BE2C (cell line): ENCODE data around the gene JADE1.

Experiments used
- DNase-seq: peaks from one replicate; pipeline ENCODE4 v3.0.0-alpha.2; 2020
- H3K27me3 ChIP-seq: fragments of 250-450 bp; sonication (Bioruptor Pico); 2 replicates; pipeline ENCODE4 v1.5.1; 2020; ENCODE audit warnings: mild to moderate bottlenecking
- H3K36me3 ChIP-seq: fragments of 250-450 bp; sonication (Bioruptor Pico); 2 replicates; pipeline ENCODE4 v1.5.1; 2020; ENCODE audit warnings: mild to moderate bottlenecking
- H3K4me1 ChIP-seq: fragments of 250-450 bp; sonication (Bioruptor Pico); 2 replicates; pipeline ENCODE4 v1.5.1; 2020
- H3K4me3 ChIP-seq: 2 replicates; pipeline ENCODE4 v1.5.1; 2011; ENCODE audit warnings: low read depth, low read length
- H3K9me3 ChIP-seq: fragments of 250-450 bp; sonication (Bioruptor Pico); 2 replicates; pipeline ENCODE4 v1.5.1; 2020
- TF ChIP-seq, protein P1 (sequence below): IDR thresholded peaks from 2 replicates; pipeline ENCODE4 v1.5.1; 2012; ENCODE audit warnings: mild to moderate bottlenecking, low read depth, low read length

JADE1 gene

DNA sequence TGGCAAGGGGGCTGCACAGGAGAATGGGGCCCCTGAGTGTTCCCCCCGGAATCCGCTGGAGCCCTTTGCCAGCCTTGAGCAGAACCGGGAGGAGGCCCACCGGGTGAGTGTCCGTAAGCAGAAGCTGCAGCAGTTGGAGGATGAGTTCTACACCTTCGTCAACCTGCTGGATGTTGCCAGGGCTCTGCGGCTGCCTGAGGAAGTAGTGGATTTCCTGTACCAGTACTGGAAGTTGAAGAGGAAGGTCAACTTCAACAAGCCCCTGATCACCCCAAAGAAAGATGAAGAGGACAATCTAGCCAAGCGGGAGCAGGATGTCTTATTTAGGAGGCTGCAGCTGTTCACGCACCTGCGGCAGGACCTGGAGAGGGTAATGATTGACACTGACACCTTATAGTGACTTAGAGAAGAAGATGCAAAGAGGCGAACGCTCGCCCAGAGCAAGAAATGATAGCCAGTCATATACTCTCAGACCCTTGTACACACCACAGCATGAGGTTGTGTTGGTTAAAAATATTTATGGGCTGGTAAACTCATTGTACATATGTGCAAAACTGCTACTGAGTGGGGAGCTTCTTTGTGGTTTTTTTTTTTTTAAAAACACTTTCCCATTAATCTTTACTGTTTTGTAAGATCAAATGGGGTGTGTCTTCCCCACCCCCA lies 52.5 kb downstream of the JADE1 start:
- no peak overlapping the region for H3K4me3 ChIP-seq
- DNase-seq = no peak
- H3K4me1 ChIP-seq = peaks cover 4% of the 10 kb centered on the region; the same call in 1 of the 2 replicates
- H3K36me3 ChIP-seq = peaks cover 74% of the 10 kb centered on the region
- TF ChIP-seq, protein P1, sequence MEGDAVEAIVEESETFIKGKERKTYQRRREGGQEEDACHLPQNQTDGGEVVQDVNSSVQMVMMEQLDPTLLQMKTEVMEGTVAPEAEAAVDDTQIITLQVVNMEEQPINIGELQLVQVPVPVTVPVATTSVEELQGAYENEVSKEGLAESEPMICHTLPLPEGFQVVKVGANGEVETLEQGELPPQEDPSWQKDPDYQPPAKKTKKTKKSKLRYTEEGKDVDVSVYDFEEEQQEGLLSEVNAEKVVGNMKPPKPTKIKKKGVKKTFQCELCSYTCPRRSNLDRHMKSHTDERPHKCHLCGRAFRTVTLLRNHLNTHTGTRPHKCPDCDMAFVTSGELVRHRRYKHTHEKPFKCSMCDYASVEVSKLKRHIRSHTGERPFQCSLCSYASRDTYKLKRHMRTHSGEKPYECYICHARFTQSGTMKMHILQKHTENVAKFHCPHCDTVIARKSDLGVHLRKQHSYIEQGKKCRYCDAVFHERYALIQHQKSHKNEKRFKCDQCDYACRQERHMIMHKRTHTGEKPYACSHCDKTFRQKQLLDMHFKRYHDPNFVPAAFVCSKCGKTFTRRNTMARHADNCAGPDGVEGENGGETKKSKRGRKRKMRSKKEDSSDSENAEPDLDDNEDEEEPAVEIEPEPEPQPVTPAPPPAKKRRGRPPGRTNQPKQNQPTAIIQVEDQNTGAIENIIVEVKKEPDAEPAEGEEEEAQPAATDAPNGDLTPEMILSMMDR = no peak
- H3K27me3 ChIP-seq = no peaks in the 10 kb centered on the region
- no peaks in the 10 kb centered on the region for H3K9me3 ChIP-seq

DNA sequence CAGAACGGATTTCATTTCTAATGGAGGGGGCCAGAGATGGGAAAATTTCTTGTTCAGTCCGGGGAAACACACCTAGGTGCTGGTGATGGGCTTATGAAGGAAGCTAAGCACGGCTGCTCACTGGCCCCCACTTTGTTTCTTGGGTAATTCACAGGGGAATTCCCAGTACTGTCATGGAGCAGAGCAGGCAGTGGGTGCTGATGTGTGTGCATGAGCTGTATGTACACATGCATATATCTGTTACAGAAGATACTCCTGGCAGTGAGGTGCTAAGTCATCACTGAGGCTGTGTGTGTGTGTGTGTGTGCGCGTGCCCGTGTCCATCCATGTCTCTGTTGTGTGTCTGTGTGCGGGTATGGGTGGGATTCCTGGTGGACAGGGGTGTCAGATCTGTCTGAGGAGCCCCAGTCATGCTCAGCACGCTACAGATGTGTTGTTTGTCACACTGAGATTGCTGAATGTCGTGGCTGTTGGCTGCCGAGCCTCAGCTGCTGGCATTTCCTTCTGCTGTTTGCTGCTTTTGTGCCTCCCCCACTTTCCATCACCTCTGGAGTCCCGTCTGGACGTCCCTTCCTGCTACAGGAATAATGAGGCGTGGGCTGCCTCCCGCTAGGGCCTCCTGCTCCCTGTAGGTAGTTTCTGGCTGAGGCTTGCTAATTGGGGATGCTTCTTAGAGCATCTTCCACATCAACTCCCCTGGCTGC lies 53.3 kb downstream of the JADE1 start:
- H3K27me3 ChIP-seq = no peaks in the 10 kb centered on the region
- H3K9me3 ChIP-seq = no peaks in the 10 kb centered on the region
- H3K4me3 ChIP-seq = no peak overlapping the region
- peaks cover 66% of the 10 kb centered on the region for H3K36me3 ChIP-seq
- TF ChIP-seq, protein P1 = no peak
- no peak for DNase-seq
- H3K4me1 ChIP-seq = peaks cover 4% of the 10 kb centered on the region; the same call in 1 of the 2 replicates

DNA sequence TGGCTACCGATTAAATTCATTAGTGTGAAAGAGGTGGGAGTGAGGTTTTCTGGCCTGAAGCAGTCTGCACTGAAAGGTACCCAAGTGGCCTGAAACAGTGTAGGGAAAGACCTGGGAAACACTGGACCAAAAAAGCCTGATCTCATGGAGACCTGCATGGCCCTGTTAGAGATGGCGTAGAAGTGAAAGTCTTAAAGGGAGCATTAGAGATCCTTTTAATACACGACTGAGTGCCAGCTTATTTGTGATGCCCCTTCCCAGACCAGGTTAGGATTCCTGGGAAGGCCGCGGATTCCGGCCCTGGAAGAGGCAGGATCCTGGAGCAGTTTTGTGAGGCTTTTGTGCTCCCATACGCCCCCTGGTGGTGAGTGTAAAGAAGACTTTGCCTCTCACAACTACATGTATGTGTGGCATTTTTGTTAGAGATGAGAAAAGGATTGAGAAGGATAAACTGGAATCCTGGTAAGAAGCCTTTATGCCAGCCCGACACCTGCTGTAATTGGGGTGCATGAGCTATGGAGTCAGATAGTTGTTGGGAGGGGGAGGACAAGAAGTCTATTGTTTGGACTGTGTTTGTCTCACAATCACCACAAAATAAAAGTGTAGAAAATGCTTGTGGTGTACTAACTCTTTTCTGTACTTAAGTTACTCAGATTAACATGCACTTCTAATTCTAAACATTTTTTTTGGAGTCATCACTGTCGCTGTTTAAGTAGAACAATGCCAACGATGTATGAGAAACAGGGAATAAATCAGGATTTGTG lies 54.0 kb downstream of the JADE1 start:
- H3K9me3 ChIP-seq = no peaks in the 10 kb centered on the region
- peak; percentile 84 for DNase-seq
- H3K4me3 ChIP-seq = no peak overlapping the region
- peaks cover 4% of the 10 kb centered on the region; the same call in 1 of the 2 replicates for H3K4me1 ChIP-seq
- H3K27me3 ChIP-seq = no peaks in the 10 kb centered on the region
- TF ChIP-seq, protein P1 = peak; percentile 92
- H3K36me3 ChIP-seq = peaks cover 64% of the 10 kb centered on the region

DNA sequence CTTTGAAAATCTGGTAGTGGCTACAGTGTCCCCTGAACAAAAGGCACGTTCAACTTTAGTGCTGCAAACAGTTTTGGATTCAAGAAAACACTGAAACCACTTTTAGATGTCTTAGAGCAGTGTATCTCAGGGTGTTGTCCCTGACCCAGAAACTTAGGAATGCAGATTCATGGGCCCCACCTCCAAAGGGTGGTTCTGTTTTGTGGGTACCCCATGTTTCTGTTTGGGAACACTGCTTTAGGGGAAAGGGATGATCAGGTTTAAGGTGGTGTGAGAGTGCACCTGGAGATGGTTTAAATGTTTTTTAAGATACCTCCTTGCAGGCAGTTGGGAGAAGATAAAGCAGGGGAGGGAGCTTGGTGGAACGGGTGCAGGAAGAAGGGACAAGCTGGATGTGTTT lies 55.6 kb downstream of the JADE1 start:
- DNase-seq = no peak
- no peaks in the 10 kb centered on the region for H3K9me3 ChIP-seq
- no peak overlapping the region for H3K4me3 ChIP-seq
- peaks cover 4% of the 10 kb centered on the region; the same call in 1 of the 2 replicates for H3K4me1 ChIP-seq
- H3K27me3 ChIP-seq = no peaks in the 10 kb centered on the region
- H3K36me3 ChIP-seq = peaks cover 63% of the 10 kb centered on the region
- TF ChIP-seq, protein P1 = no peak

DNA sequence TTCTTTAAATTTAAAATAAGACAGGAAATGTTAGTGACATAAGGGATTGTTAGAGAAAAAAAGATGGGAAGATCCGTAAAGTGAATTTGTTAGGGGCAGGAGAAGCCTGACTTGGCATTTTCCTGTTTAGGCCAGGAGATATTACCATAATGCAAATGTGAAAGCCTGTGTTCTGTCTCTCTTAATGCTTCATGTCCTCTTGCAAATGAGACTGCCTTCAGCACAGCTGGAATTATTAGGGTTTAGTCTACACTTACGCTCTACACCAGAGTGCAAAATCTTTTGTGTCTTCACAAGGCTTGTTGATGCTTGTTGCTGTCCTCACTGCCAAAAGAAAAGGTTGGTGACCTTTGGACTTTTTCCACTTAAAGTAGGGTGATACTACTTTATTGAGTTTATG lies 56.8 kb downstream of the JADE1 start:
- Histone ChIP-seq H3K9me3 (no peaks in the 10 kb centered on the region), H3K4me1 (peaks cover 4% of the 10 kb centered on the region; the same call in 1 of the 2 replicates), H3K36me3 (peaks cover 61% of the 10 kb centered on the region), H3K4me3 (no peak overlapping the region), H3K27me3 (no peaks in the 10 kb centered on the region)
- no peak for DNase-seq
- TF ChIP-seq, protein P1 = no peak
